WERI-Rb-1 (cell line): ENCODE measurements around the gene TMCC3.

Source experiments
- DNase-seq: peaks from one replicate; pipeline ENCODE4 v3.0.0-alpha.2; 2020
- H3K27ac ChIP-seq: fragments of 250-450 bp; sonication (Bioruptor Pico); 2 replicates; pipeline ENCODE4 v1.5.1; 2020; ENCODE audit warnings: mild to moderate bottlenecking, moderate library complexity
- H3K27me3 ChIP-seq: fragments of 250-450 bp; sonication (Bioruptor Pico); 2 replicates; pipeline ENCODE4 v1.5.1; 2021; ENCODE audit warnings: mild to moderate bottlenecking, low read depth, moderate library complexity; ENCODE audit not compliant: insufficient read depth, severe bottlenecking
- H3K36me3 ChIP-seq: fragments of 250-450 bp; sonication (Bioruptor Pico); 2 replicates; pipeline ENCODE4 v1.5.1; 2020; ENCODE audit warnings: mild to moderate bottlenecking, moderate library complexity
- H3K4me3 ChIP-seq: 2 replicates; pipeline ENCODE4 v1.5.1; 2011; ENCODE audit warnings: low read depth, mild to moderate bottlenecking, control low read depth, low read length
- H3K9me3 ChIP-seq: fragments of 250-450 bp; sonication (Bioruptor Pico); 2 replicates; pipeline ENCODE4 v1.5.1; 2021; ENCODE audit warnings: mild to moderate bottlenecking, moderate library complexity; ENCODE audit not compliant: severe bottlenecking
- TF ChIP-seq, protein P1 (sequence below): IDR thresholded peaks from 2 replicates; pipeline ENCODE4 v1.5.1; 2011; ENCODE audit warnings: low read depth, mild to moderate bottlenecking, control low read depth, inconsistent platforms, low read length

TMCC3 gene

GRCh38 chr12:94566345-94566744 lies 84.0 kb downstream of the TMCC3 start:
- no peak overlapping the region for H3K4me3 ChIP-seq
- no peak overlapping the region for H3K27ac ChIP-seq
- no peak for DNase-seq
- no peaks in the 10 kb centered on the region for H3K27me3 ChIP-seq
- TF ChIP-seq, protein P1, sequence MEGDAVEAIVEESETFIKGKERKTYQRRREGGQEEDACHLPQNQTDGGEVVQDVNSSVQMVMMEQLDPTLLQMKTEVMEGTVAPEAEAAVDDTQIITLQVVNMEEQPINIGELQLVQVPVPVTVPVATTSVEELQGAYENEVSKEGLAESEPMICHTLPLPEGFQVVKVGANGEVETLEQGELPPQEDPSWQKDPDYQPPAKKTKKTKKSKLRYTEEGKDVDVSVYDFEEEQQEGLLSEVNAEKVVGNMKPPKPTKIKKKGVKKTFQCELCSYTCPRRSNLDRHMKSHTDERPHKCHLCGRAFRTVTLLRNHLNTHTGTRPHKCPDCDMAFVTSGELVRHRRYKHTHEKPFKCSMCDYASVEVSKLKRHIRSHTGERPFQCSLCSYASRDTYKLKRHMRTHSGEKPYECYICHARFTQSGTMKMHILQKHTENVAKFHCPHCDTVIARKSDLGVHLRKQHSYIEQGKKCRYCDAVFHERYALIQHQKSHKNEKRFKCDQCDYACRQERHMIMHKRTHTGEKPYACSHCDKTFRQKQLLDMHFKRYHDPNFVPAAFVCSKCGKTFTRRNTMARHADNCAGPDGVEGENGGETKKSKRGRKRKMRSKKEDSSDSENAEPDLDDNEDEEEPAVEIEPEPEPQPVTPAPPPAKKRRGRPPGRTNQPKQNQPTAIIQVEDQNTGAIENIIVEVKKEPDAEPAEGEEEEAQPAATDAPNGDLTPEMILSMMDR: no peak
- no peaks in the 10 kb centered on the region for H3K36me3 ChIP-seq
- no peaks in the 10 kb centered on the region for H3K9me3 ChIP-seq

DNA sequence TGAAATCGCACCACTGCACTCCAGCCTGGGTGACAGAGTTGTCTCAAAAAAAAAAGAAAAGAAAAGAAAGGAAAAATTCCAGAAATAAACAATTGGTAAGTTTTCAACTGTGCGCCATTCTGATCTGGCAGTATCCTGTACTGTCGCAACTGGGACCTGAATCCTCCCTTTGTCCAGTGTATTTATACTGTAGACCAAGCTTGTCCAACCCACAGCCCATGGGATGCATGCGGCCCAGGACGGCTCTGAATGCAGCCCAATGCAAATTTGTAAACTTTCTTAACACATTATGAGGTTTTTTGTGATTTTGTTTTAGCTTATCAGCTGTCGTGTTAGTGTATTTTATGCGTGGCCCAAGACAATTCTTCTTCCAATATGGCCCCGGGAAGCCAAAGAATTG lies 84.7 kb downstream of the TMCC3 start:
- no peaks in the 10 kb centered on the region for H3K27me3 ChIP-seq
- H3K9me3 ChIP-seq: no peaks in the 10 kb centered on the region
- no peak for DNase-seq
- H3K27ac ChIP-seq: no peak overlapping the region
- H3K36me3 ChIP-seq: no peaks in the 10 kb centered on the region
- H3K4me3 ChIP-seq: no peak overlapping the region
- TF ChIP-seq, protein P1: no peak

- no peak overlapping the region for H3K4me3 ChIP-seq
- DNase-seq: peak; percentile 41
- no peak overlapping the region for H3K27ac ChIP-seq
- no peaks in the 10 kb centered on the region for H3K27me3 ChIP-seq
- H3K9me3 ChIP-seq: no peaks in the 10 kb centered on the region
- TF ChIP-seq, protein P1: no peak
- no peaks in the 10 kb centered on the region for H3K36me3 ChIP-seq
These were observed 87.1 kb downstream of the TMCC3 start for GRCh38 chr12:94563286-94563685.

DNA sequence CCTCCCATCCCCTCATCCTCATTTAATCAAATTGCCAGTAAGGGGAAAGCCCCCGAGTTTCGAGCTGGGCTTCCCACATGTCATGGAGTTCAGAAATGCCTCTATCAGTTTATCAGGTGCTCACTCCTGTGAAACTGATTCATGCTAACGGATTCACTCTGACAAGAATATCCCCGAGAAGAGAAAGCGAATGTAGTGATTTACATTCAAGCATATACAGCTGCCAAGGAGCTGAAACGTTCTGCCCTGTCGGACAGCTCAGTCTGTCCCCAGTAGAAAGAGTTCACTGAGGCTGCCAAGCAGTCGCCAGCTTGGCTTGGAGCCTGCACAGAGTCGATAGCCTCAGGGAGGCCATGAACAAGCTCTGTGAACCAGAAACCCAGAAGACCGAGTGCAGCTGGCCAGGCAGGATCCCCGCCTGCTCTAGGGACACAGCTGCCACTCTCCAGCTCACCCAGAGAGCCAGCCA lies 88.4 kb downstream of the TMCC3 start:
- TF ChIP-seq, protein P1: no peak
- Histone ChIP-seq H3K36me3 (no peaks in the 10 kb centered on the region), H3K27ac (no peak overlapping the region), H3K9me3 (no peaks in the 10 kb centered on the region), H3K4me3 (no peak overlapping the region), H3K27me3 (no peaks in the 10 kb centered on the region)
- DNase-seq: no peak

DNA sequence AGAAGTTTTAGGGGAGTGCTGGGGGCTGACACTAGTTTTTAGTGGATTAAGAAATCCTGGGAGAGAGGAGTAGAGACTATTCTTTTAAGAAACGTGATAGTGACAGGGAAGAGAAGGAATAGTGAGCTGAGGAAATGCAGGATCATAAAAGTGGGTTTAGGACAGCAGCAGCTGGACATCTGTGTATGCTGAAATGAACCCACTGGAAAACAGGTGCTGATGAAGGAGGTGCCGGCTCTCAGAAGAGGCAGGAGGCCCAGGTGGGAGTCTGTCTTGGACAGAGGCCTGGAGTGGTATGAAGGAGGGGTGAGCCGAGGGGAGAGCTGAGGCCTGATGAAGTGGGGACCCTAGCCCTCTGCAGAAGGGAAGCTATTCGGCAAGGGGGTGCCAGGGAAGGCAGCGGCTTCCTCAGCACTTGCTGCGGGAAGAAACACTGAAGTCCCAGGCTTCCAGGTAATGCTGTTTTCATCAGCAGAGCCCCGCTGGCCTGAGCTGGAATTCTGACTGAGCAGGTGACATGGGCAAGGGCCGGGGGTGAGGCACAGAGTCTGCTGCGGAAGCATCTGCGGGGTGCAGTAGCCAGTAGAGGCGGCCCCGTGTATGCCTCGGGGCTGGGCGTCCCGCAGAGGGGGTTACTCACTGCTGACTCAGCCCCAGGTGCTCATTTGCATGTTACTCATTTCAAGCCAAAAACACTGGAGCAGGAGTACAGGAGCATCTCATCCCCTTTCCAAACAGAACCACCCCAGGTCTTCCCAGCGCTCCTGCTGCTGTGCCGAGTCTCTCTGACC lies 89.7 kb downstream of the TMCC3 start:
- Histone ChIP-seq H3K27me3 (no peaks in the 10 kb centered on the region), H3K36me3 (no peaks in the 10 kb centered on the region), H3K9me3 (no peaks in the 10 kb centered on the region), H3K27ac (no peak overlapping the region), H3K4me3 (no peak overlapping the region)
- TF ChIP-seq, protein P1: no peak
- DNase-seq: no peak

- TF ChIP-seq, protein P1: no peak
- H3K4me3 ChIP-seq: no peak overlapping the region
- H3K9me3 ChIP-seq: no peaks in the 10 kb centered on the region
- H3K27me3 ChIP-seq: no peaks in the 10 kb centered on the region
- DNase-seq: no peak
- H3K27ac ChIP-seq: no peak overlapping the region
- no peaks in the 10 kb centered on the region for H3K36me3 ChIP-seq
These were observed 91.7 kb downstream of the TMCC3 start for GRCh38 chr12:94558612-94559011.
